DMS 273 (cell line): ENCODE data around the gene TRAF7.
A peak's percentile ranks its signal among the peaks of the same experiment; 100 is the strongest.
"Not testable (repeated sequence)": the region's sequence is repeated elsewhere in the genome, so short reads cannot be mapped to it uniquely, and the experiment has no call there.

Source experiments
- DNase-seq: peaks from one replicate; lab custom pipeline; 2025; ENCODE audit not compliant: unreplicated experiment; lab: John Stamatoyannopoulos, UW

TRAF7 gene

DNA sequence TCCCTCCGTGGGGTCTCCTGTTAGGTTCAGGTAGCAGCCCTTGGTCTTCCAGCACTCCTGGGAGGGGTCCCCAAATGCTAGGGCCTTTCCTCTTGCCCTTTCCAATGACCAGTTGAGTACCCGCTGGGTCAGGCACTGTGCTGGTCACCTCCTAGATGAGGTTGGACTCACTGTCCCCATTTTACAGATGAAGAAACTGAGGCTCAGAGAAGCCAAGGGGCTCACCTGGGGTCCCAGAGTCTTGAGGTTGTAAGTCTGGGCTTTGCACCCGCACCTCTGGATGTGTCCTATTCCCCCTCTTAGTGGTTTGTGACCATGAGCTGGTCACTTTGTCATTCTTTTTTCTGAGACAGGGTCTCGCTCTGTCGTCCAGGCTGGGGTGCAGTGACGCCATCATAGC is 42.2 kb downstream of the TRAF7 start:
- no peak for DNase-seq

DNA sequence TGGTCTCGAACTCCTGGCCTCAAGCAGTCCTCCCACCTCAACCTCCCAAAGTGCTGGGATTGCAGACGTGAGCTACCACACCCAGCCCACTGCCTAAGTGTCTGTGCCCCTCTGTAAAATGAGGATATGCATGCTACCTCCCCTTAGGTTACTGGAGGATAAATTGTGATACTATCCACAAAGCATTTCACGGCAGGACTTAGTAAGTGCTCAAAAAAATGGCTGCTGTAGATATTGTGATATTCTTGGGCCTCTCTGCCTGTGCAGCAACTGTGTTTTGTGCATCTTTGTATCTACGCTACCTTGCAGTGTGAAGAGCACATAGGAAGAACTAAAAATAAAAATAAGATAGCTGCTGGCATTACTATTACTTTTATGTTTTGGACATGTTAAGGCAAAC is 42.7 kb downstream of the TRAF7 start:
- no peak for DNase-seq

DNA sequence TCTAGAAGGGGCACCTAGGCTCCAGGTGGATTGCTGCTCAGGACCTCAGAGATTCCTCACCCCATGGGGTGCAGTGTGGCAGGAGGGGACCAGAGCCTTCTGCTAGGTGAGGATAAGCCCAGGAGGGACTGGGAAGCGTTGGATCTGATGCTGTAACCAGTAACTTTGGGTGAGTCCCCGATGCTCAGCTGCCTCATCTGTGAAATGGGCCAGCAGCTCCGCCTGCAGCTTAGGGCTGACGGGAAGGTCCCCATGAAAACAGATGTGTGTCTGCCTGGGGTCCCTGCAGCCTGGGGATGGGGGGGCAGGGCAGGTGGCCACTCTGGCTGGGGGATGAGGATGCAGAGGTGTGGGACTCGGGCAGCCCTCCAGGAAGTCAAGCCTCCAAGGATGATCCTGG is 43.5 kb downstream of the TRAF7 start:
- DNase-seq, result no peak

DNA sequence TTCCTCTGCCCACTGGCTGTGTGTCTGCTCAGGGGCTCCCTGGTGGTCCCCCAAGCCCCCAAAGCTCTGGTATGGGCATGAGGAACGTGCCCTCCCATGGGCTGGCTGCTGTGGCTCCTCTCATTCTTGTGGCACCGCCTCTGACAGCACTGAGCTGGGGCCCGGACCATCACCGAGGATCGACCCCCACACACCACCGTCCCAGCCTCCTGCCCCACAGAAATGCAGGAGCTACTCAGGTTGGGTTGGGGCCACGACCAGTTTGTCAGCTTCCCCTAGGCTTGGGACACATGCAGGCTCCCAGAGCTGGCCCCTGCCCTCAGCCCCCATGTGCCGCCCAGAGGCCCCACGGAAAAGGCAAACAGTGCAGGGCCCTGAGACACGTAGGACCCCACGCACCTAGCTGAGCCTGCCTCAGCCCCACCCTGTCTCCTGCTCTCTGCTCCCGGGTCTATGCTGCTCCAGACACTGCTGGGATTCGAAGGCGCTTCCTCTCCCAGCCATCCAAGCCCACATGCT is 44.1 kb downstream of the TRAF7 start:
- no peak for DNase-seq

DNA sequence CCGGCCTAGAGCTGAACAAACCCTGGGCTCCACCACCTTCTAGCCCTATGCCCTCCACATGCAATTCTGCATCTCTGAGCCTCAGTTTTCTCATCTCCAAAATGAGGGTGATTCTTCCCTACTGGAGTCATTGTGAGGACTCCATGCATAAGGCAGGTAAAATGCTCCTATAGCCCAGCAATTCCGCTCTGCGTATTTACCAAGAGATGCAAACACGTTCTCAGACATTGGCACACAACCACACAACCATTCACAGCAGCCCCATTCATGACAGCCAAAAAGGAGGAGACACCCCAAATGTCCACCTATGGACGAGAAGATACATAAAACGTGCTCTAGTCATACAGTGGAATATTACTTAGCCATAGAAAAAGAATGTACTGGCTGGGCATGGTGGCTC is 44.7 kb downstream of the TRAF7 start:
- DNase-seq, result no peak

DNA sequence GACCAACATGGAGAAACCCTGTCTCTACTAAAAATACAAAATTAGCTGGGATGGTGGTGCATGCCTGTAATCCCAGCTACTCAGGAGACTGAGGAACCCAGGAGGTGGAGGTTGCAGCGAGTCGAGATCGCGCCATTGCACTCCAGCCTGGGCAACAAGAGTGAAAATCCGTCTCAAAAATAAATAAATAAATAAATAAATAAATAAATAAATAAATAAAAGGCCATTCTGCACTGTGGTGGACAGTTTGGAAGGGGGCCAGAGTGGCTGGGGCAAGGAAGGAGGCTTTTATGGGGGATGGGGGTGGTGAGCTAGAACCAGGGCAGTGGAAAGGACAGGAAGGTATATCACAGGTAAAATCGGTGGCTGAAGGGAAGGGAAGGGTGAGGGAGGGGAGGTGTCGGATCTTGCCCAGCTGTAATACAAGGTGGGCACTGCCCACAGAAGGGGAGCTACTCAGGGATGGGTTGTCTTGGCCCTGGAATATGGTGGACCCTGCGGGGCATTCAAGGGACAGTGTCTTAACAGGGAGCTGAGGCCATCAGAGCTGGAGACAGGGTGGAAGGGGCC is 47.6 kb downstream of the TRAF7 start:
- DNase-seq, result not testable (repeated sequence)

DNA sequence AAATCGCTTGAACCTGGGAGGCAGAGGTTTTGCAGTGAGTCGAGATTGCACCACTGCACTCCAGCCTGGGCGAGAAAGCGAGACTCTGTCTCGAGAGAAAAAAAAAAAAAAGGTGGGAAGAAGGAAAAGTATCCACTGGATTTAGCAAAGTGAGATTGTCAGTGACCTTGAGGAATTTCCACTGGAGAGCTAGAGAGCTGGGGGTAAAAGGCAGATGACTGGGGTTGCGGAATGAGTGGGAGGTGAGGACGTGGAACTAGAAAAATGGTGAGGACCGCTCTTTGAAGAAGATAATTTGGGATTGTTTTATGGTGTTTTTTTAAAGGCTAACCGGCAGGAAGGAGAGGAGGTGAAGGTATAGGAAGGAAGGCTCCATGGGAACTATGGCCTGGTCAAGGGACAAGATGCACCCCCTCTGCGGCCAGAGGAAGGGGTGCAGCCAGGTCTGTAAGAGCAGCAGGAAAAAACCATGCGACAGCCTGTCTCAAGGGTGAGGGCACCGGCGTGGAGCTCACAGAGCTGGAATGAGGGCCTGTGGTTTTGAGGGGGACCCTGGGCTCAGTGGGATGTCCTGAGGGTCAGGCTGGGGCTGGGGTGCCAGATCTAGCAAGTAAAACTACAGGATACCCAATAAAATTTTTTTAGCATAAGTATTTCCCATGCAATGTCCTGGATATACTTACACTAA is 49.0 kb downstream of the TRAF7 start:
- no peak for DNase-seq

DNA sequence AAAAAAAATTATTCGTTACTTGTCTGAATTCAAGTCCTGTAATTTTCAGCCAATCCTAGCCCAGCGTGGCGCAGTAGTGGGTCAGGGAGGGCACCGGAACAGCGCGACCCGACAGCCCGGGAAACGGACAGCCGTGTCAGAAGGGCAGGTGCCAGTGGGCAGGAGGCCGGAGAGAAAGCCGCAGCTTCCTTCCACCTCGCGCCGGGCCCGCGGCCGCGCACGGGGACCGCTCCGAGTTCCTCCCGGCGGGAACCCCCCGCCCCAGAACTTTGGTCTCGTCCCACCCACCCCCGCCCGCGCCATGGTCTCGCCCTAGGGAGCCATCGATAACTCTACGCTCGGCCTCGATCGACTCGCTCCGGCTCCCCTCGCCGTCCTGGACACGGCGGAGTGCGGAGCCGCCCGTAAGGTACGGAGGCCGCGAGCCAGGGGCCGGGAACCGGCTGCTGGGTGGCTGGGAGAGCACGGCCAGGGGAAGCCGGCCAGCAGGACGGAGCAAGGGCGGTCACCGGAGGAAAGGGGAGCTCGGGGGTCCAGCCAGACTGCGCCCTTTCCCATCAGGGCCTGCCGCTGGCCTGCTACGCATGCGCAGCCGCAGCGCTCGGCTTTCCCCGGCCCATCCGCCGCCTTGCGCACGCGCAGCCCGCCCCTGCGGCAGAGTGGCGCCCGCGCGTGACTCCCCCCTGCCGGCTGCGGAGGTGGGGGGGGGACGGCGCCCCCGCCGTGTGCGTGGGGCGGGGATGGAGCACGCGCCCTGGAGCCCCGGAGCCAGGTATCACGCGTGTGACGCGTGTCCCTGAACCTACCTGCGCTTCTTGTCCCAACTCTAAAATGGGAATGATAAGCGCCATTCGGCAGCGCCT is 49.8 kb downstream of the TRAF7 start, which contains the start of gene MLST8:
Gene MLST8, plus strand, starts transcription at position 351 of the 863 bp plus-strand sequence. CDS start 632 bp downstream, outside the sequence.
- peak; percentile 95 for DNase-seq

DNA sequence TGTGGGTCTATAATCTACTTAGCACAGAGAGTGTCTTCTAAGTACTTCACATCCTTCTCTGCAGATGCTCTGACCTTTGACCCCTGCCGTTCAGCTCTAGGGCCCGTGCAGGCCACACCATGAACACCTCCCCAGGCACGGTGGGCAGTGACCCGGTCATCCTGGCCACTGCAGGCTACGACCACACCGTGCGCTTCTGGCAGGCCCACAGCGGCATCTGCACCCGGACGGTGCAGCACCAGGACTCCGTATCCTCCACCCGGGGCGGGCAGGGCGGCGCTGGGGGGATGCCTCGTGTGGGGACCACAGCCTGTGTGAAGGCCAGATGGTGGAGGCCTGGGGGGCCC is 50.4 kb downstream of the TRAF7 start:
- peak; percentile 68 for DNase-seq

DNA sequence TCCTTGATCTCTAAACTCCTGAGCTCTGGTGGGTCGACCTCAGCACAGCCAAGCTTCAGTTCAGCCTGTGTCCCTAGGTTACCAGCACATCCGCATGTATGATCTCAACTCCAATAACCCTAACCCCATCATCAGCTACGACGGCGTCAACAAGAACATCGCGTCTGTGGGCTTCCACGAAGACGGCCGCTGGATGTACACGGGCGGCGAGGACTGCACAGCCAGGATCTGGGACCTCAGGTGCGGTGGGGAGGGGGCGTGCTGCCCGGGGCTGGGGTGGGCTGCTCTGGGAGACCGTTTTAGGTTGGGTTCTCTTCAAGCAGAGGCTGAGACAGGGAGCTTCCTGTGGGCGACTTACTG is 50.8 kb downstream of the TRAF7 start:
- no peak for DNase-seq

DNA sequence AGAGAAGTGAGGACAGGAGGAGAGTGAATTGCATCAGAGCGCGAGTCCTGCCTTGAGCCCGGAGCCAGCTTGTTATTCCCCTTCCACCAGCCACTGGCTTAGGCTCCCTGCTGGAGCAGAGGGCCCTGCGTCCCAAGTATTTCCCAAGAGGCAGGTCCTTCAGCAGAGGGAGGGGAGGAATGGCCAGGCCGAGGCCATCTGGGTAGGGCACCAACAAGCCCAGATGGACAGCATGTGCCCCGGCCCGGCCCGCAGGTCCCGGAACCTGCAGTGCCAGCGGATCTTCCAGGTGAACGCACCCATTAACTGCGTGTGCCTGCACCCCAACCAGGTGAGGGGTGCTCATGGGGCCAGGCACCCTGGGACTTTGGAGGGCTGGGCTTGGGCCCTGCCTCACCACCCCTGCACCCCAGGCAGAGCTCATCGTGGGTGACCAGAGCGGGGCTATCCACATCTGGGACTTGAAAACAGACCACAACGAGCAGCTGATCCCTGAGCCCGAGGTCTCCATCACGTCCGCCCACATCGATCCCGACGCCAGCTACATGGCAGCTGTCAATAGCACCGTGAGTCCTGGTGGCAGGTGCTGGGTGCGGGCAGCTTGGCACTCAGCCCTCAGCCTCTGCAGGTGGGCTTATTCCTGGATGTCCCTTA is 51.3 kb downstream of the TRAF7 start:
- no peak for DNase-seq

DNA sequence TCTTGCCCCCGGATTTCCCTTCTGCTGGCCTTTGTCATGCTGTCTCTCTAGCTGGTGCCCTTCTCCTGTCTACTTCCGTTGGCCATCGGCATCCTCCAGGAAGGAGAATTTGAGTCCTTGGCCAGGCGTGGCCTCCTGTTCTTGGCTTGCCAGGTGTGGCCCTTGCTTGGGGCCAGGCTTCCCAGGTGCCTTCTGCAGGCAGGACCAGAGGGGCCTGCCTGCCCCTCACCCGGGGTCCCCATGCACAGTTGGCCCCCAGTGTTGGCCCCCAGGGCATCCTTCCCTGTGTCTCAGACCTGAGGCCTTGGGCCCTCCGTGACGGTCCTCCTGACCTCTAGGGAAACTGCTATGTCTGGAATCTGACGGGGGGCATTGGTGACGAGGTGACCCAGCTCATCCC is 52.3 kb downstream of the TRAF7 start:
- DNase-seq, result no peak

DNA sequence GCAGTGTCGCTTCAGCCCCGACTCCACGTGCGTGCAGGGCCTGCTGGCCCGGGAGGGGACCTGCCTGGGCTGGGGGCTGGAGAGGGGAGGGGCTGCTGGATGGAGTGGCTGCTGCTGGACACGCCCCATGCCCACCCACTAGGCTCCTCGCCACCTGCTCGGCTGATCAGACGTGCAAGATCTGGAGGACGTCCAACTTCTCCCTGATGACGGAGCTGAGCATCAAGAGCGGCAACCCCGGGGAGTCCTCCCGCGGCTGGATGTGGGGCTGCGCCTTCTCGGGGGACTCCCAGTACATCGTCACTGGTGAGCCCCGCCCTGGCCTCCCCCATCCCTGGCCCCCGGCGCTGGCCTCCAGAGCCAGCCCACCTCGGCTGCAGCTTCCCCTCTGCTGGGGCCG is 52.7 kb downstream of the TRAF7 start:
- peak; percentile 52 for DNase-seq

DNA sequence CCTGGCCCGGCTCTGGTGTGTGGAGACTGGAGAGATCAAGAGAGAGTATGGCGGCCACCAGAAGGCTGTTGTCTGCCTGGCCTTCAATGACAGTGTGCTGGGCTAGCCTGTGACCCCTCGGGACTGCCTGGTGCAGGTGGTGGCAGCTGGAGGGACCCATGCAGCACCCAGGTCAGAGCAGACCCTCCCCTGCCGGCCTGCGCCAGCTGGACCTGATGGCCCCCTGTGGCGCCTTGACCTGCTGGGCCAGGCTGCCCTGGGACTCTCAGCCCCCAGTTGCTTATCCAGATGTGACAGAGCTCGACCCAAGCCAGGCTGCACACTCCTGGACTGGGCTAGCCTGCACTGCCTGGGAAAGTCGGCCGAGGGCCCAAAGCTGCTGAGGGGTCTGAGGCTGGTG is 53.2 kb downstream of the TRAF7 start:
- DNase-seq, result no peak

DNA sequence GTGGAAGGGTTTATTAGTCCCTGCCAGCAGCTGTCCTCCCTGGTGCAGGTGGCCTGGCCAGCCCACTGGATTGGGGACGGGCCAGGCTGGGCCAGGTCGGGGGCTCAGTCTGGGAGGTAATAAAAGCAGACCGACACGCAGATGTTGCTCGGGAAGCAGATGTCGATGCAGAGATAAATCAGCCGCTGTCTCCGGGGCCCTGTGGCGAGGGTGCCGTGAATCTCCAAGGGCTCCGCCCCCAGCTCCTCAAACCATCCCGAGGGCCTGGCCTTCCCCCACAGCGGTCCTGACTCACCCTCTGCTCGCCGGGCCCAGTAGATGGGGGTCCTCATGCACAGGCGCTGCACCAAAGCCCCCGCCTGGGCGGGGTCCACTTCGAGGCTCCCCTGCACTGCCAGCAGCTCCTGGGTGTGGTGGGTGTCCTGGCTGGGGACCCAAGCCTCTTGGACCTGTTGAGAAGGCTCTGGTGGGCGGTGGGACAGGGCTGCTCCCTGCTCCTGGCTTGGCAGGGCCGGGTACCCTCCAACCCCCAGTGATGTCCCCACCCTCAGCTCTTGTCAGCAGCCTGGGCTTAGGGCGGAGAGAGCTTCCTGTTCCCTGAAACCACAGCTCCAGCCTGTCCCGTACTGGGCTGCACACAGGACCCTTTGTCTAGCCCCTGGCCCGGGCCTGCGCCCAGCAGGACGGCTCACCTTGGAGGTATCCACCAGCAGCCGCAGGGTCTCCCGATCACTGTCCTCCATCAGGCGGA is 53.9 kb downstream of the TRAF7 start:
- peak; percentile 68 for DNase-seq

DNA sequence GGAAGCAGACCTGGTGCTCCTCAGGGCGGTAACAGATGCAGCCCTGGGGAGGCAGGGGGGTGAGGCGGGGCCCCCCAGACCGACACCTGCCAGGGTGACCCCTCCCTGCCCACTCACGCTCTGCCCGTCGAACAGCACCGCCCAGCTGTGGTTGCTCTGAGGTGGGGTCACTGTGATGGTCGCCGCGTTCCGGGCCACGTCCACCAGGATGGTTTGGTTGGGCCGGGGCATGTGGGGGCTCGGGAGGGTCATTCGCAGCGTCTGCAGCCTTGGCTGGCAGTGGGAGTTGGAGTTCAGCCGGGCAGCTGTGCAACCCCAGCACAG is 54.4 kb downstream of the TRAF7 start:
- no peak for DNase-seq

DNA sequence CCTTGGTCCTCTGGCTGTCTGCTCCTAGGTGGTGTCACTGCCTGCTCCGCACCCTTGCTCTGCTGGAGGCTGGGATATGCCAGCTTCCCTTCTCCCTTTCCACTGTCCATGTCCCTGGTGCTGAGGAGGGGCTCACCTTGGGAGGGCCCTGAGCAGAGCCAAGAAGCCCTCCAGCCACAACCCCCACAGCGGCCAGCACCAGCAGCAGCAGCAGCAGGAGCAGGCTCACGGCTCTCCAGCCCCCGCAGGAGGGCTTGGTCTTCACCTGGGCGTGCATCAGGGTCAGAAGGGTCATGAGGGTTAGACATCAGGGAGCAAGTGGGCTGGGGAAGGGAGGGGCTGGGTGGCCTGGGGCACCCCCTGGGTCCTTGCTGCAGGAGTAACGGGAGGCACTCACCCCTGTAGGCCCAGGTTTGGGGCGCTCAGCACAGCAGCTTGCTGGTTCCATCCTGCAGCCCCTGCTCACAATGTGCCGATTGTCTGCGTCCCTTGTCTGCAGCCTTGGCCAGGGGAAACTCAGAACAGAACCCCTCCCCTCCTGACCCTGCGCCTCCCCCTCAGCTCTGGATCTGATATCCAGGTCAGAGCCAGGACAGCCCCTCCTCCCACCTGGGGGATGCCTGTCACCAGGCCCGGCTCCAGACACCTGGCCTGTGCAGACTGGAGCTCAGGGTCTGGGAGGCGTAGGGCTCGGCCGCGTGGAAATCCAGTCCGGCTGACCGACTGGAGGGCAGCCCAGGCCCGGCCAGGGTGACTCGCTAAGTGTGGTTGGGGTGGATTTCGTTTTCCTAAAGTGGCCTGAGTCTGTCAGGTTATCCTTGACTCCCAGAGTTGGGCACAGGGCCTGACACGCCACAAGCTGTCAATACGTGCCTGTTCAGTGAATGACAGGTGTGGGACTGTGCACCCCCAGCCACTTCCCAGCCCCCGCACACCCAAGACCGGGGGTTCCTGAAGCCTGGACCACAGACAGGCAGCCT is 55.1 kb downstream of the TRAF7 start, which contains the start of gene BRICD5:
Gene BRICD5, minus strand, starts transcription at position 478 of the 980 bp plus-strand sequence. Its CDS starts 30 bp downstream, at position 448.
- DNase-seq, result no peak

DNA sequence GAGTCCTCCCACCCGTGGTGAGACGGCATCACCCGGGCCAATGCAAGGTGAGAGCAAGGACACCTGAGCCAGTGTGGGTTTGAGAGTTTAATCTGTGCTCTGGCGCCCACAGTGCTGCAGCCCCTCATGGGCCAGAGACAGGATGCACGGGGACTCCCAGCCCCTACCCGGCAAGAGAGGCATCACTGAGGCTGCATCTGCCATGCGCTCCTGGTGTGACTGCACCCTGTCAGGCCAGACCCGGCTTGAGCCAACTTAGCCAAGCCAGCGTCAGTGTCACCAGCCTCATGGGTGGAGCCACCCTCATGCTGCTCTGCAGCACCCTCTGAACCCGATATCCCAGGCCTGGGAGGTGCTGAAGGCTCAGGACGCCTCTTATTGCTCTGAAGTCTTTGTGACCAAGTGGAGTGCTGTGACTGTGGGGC is 56.4 kb downstream of the TRAF7 start:
- DNase-seq, result no peak
